K562 (cell line): ENCODE measurements around the gene OR11L1. TPM values are rescaled to one million over a fixed set of nuclear protein-coding genes. Genes with fewer than 3 reads are reported as not detected.

ENCODE experiments used
- ARID3B ChIP-seq: fragments of 250-450 bp; sonication (Bioruptor Pico); IDR thresholded peaks from 2 replicates; pipeline ENCODE4 v1.4.0; 2020; ENCODE audit warnings: borderline replicate concordance
- BRD4 ChIP-seq: fragments of 200-600 bp; sonication (generic); IDR thresholded peaks from 2 replicates; pipeline ENCODE4 v1.6.1; 2017; ENCODE audit warnings: inconsistent platforms
- CREB1 ChIP-seq, 2 experiments: sonication (generic) in 1 of 2; formaldehyde crosslinking in 1 of 2; IDR thresholded peaks; 2 replicates each; pipeline versions ENCODE4 v1.6.1 to v1.8.0; 2012 to 2022; ENCODE audit warnings: inconsistent platforms in 1 of 2, mild to moderate bottlenecking in 1 of 2, missing genetic modification reagents in 1 of 2, moderate library complexity in 1 of 2
- FOXA3 ChIP-seq, 2 experiments: fragments of 450-650 bp in 1 of 2; sonication (generic) in 1 of 2; formaldehyde crosslinking; IDR thresholded peaks in 1 of 2; conservative IDR thresholded peaks in 1 of 2; 2 replicates each; pipeline versions ENCODE4 v1.4.0 to v1.8.0; 2020 to 2022; ENCODE audit warnings: mild to moderate bottlenecking in 2 of 2, missing genetic modification reagents in 1 of 2
- HINFP ChIP-seq: fragments of 450-650 bp; conservative IDR thresholded peaks from 2 replicates; pipeline ENCODE4 v1.6.1; 2016; ENCODE audit warnings: missing genetic modification characterization, low read depth, mild to moderate bottlenecking, control low read depth, missing compliant biosample characterization
- HNRNPLL ChIP-seq: fragments of 200-400 bp; formaldehyde crosslinking; IDR thresholded peaks from 2 replicates; pipeline ENCODE4 v1.6.1; 2017; ENCODE audit warnings: low read length, low read depth, mild to moderate bottlenecking; ENCODE audit not compliant: poor library complexity, severe bottlenecking
- JUND ChIP-seq, 2 experiments: IDR thresholded peaks; 2 replicates in 1 of 2; 3 replicates in 1 of 2; pipeline ENCODE4 v1.6.1; 2011; ENCODE audit warnings: borderline replicate concordance in 2 of 2, low read depth in 2 of 2, low read length in 2 of 2, improper control_type of control experiment in 1 of 2, missing biosample characterization in 1 of 2, missing genetic modification characterization in 1 of 2, missing genetic modification reagents in 1 of 2
- MYNN ChIP-seq, 2 experiments: sonication (generic); formaldehyde crosslinking in 1 of 2; IDR thresholded peaks; 2 replicates each; pipeline versions ENCODE4 v1.5.0 to v1.6.1; 2016 to 2020; ENCODE audit warnings: antibody characterized with exemption in 1 of 2, missing genetic modification reagents in 1 of 2
- NFYB ChIP-seq: IDR thresholded peaks from 2 replicates; pipeline ENCODE4 v1.6.1; 2011; ENCODE audit warnings: mild to moderate bottlenecking, moderate library complexity; ENCODE audit not compliant: insufficient read length; ENCODE audit errors: extremely low read depth
- NR3C1 ChIP-seq: sonication (generic); formaldehyde crosslinking; IDR thresholded peaks from 2 replicates; pipeline ENCODE4 v1.8.1; 2022; ENCODE audit warnings: missing genetic modification reagents
- POLR2G ChIP-seq: fragments of 200-400 bp; formaldehyde crosslinking; IDR thresholded peaks from 2 replicates; pipeline ENCODE4 v1.6.1; 2017; ENCODE audit warnings: low read depth, mild to moderate bottlenecking, antibody characterized with exemption, low read length, moderate library complexity
- RBM22 ChIP-seq: fragments of 200-400 bp; formaldehyde crosslinking; IDR thresholded peaks from 2 replicates; pipeline ENCODE4 v1.6.1; 2018; ENCODE audit warnings: low read length, low read depth; ENCODE audit not compliant: poor library complexity, severe bottlenecking
- SNAPC5 ChIP-seq: fragments of 250-450 bp; sonication (Bioruptor Pico); IDR thresholded peaks from 2 replicates; pipeline ENCODE4 v1.8.0; 2021; ENCODE audit warnings: moderate library complexity, mild to moderate bottlenecking, inconsistent platforms
- SNIP1 ChIP-seq: fragments of 450-650 bp; IDR thresholded peaks from 2 replicates; pipeline ENCODE4 v1.7.1; 2017; ENCODE audit warnings: low read depth, mild to moderate bottlenecking
- SRF ChIP-seq, 2 experiments: fragments of 250-450, 450-650 bp in 1 of 2; sonication (Bioruptor Pico) in 1 of 2; sonication (generic) in 1 of 2; formaldehyde crosslinking; IDR thresholded peaks; 2 replicates each; pipeline versions ENCODE4 v1.5.0 to v1.5.1; 2020 to 2022; ENCODE audit warnings: mild to moderate bottlenecking in 1 of 2, missing genetic modification reagents in 1 of 2
- SRSF7 ChIP-seq: fragments of 200-400 bp; formaldehyde crosslinking; optimal IDR thresholded peaks from 2 replicates; pipeline ENCODE3; 2017; ENCODE audit warnings: mild to moderate bottlenecking, low read depth, low read length
- ZBTB49 ChIP-seq: sonication (generic); formaldehyde crosslinking; IDR thresholded peaks from 2 replicates; pipeline ENCODE4 v1.8.0; 2022; ENCODE audit warnings: missing genetic modification reagents, mild to moderate bottlenecking, borderline replicate concordance
- ZBTB7A ChIP-seq: IDR thresholded peaks from 2 replicates; pipeline ENCODE4 v1.6.1; 2011; ENCODE audit warnings: low read depth, mild to moderate bottlenecking, low read length, moderate library complexity, borderline replicate concordance; ENCODE audit not compliant: control insufficient read depth
- ZC3H4 ChIP-seq: sonication (generic); formaldehyde crosslinking; IDR thresholded peaks from 2 replicates; pipeline ENCODE4 v1.9.0; 2021; ENCODE audit warnings: missing genetic modification reagents, borderline replicate concordance
- ZNF384 ChIP-seq: IDR thresholded peaks from 2 replicates; pipeline ENCODE4 v1.6.1; 2012; ENCODE audit warnings: low read depth, low read length, improper control_type of control experiment
- ZNF77 ChIP-seq: fragments of 250-450 bp; sonication (Bioruptor Pico); IDR thresholded peaks from 2 replicates; pipeline ENCODE4 v1.5.0; 2020
- polyA plus RNA-seq, 8 experiments: library from polyadenylated mRNA; depleted of rRNA in 4 of 8; stranded (reverse) in 5 of 8; unstranded in 3 of 8; fragments of >200 nt; fragmentation: Nextera tagmentation in 2 of 8; fragmentation: Illumina TruSeq in 1 of 8; extraction: Ambion mirVana in 2 of 8; extraction: Trizol in 1 of 8; gene quantifications; 2 replicates each; pipeline versions ENCODE4 v1.2.1 to v1.2.3, GENCODE V29; 2011 to 2014; ENCODE audit warnings: inconsistent platforms in 1 of 8, missing spikeins in 1 of 8
- total RNA-seq, 7 experiments: library from RNA; depleted of rRNA in 6 of 7; stranded (reverse); fragments of >200 nt in 6 of 7; fragmentation: Illumina TruSeq in 2 of 7; extraction: Trizol in 2 of 7; gene quantifications; 2 replicates each; pipeline versions ENCODE4 v1.2.1 to v1.2.3, GENCODE V29; 2011 to 2021; ENCODE audit warnings: low replicate concordance in 1 of 7

Gene OR11L1
- total and polyA plus RNA-seq, 9 of the 15 experiments (the other 6 are each of a cell fraction or from before 2014, with no cell fraction given): not detected

- TF ChIP-seq FOXA3 (CRISPR knock-in tag; conservative IDR thresholded peaks at IDR 0.05 in 1 of 2, IDR thresholded peaks at IDR 0.05 in 1 of 2) (no peak), SRF (CRISPR knock-in tag; IDR thresholded peaks at IDR 0.05) (no peak), POLR2G (no peak), ZNF384 (no peak), NR3C1 (CRISPR knock-in tag) (no peak), HINFP (tag) (no peak), SRSF7 (no peak), SNAPC5 (CRISPR knock-in tag) (no peak), NFYB (no peak), HNRNPLL (no peak), ZBTB49 (no peak), RBM22 (no peak), SNIP1 (no peak), MYNN (IDR thresholded peaks at IDR 0.05) (peak; percentile 93), MYNN (CRISPR knock-in tag; IDR thresholded peaks at IDR 0.05) (no peak), ZBTB7A (peak; percentile 53; the same call in 1 of the 2 replicates), BRD4 (no peak), ZNF77 (CRISPR knock-in tag) (no peak), ARID3B (CRISPR knock-in tag) (no peak), JUND (IDR thresholded peaks at IDR 0.05; ENCODE audit: borderline replicate concordance, low read depth, low read length) (peak; percentile 90), JUND (tag; IDR thresholded peaks at IDR 0.05; ENCODE audit: borderline replicate concordance, low read depth, low read length) (peak; percentile 83; the same call in 2 of the 3 replicates), CREB1 (IDR thresholded peaks at IDR 0.05) (no peak), CREB1 (CRISPR knock-in tag; IDR thresholded peaks at IDR 0.05) (no peak), ZC3H4 (CRISPR knock-in tag) (no peak)
These were observed 13.3 kb upstream of the OR11L1 start (continued) for GRCh38 chr1:247854899-247855545.
